GM10847 (cell line): ENCODE results near the gene EHBP1.

Experiments used
- POLR2A ChIP-seq: IDR thresholded peaks from 2 replicates; pipeline ENCODE4 v1.6.1; 2011; ENCODE audit not compliant: insufficient read length; ENCODE audit errors: extremely low read depth

Gene EHBP1

DNA sequence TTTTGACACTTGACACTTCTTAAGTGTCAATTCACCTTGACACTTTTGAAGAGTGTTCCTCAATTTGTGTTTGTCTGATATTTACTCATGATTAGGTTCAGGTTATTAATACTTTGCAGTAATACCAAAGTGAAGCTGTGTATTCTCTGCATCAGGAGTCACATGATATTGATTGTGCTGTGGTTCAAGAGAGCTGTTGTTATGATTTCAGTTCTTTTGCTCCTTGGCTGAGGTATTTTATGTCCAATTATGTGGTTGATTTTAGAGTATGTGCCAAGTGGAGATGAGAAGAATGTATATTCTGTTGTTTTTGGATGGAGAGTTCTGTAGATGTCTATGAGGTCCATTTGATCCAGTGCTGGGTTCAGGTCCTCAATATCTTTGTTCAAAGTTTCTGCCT, 17.2 kb downstream of the EHBP1 start:
- TF ChIP-seq POLR2A = no peak

DNA sequence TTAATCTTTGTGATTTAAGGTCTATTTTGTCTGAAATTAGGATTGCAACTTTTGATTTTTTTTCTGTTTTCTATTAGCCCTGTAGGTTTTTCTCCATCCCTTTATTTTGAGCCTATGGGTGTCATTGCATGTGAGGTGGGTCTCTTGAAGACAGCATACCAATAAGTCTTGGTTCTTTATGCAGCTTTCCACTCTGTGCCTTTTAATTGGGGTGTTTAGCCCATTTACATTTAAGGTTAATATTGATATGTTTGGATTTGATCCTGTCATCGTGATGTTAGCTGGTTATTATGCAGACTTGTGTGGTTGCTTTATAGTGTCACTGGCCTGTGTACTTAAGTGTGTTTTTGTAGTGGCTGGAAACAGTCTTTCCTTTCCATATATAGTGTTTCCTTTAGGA, 17.7 kb downstream of the EHBP1 start:
- TF ChIP-seq POLR2A = no peak

DNA sequence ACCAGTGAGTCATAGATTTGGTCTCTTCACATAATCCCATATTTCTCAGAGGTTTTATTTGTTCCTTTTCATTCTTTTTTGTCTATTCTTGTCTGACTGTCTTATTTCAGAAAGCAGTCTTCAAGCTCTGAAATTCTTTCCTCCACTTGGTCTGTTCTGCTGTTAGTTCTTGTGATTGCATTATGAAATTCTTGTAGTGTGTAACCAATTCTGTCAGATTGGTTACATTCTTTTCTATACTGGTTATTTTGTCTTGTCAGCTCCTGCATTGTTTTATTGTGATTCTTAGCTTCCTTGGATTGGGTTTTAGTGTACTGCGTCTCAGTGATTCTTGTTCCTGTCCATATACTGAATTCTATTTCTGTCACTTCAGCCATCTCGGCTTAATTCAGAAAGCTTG, 18.6 kb downstream of the EHBP1 start:
- no peak for TF ChIP-seq POLR2A

DNA sequence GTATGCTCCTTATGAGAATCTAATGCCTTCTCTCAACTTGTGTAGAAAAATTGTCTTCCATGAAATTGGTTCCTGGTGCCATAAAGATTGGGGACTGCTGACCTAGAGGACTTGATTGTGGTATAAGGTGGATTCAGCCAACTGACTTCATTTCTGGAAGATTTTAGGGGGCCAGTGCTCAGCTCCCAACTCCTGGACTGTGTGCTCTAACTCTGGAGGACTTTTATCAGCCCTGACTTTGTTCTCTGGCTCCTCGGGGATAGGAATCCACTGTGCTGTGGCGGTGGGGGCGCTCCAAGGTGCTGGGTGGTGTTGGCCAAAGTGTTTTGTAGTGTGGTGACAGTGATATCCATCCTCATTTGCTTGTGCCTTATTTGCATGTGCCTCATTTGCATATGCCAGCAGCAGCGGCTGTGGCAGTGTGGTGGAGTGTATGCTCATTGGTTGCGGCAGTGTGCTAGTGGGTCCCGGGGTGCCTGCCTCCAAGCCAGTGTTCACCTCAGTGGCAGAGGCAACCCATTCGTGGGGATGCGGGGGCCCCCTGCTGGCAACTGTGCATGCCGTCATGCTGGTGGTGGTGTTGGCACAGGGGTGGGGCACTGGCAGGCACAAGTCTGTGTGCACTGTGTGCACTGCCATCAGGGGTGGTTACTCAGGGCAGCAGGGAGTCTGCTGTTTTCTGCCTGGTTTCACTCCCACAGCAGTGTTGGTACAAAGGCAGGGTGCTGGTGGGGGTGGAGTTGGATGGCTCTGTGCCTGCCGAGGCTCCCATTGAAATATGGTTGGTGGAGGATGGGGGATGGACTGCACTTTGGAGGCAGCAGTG, 19.6 kb downstream of the EHBP1 start:
- TF ChIP-seq POLR2A = no peak

DNA sequence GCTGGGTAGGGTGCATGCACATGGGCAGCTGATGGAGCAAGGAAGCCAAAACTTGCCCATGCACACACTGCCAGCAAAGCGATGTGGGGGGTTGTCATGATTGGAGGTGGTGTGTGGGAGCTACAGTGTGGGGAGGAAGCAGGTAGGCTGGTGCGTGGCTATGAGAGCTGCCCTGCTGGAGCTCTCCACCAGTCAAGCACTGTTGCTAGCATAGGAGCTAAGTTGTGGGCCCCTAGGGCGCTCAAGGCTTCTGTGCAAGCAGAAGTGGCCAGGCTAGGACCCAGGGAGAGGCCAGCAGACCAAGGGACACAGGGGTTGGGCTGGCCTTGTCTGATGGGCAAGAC, 20.2 kb downstream of the EHBP1 start:
- no peak for TF ChIP-seq POLR2A

DNA sequence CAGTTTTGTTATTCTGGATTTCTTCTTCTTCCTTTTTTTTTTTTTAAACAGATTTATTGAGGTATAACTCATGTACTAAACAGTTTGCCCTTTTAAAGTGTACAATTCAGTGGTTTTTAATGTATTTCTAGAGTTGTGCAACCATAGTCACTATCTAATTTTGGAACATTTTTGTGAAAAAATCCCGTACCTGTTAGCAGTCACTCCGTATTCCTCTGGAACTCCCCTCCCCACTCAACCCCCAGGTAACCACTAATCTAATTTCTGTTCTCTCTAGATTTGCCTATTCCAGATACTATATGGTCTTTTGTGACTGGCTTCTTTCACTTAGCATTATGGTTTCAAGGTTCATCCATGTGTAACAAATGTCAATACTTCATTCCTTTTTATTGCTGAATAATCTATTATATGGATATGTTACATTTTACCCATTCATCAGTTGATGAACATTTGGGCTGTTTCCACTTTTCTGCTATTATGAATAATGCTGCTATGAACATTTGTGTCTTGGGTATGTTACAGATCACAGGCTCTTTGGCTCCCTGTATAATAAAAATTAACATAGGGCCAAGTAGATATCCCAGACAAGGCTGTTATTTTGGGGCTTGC, 21.9 kb downstream of the EHBP1 start:
- no peak for TF ChIP-seq POLR2A

DNA sequence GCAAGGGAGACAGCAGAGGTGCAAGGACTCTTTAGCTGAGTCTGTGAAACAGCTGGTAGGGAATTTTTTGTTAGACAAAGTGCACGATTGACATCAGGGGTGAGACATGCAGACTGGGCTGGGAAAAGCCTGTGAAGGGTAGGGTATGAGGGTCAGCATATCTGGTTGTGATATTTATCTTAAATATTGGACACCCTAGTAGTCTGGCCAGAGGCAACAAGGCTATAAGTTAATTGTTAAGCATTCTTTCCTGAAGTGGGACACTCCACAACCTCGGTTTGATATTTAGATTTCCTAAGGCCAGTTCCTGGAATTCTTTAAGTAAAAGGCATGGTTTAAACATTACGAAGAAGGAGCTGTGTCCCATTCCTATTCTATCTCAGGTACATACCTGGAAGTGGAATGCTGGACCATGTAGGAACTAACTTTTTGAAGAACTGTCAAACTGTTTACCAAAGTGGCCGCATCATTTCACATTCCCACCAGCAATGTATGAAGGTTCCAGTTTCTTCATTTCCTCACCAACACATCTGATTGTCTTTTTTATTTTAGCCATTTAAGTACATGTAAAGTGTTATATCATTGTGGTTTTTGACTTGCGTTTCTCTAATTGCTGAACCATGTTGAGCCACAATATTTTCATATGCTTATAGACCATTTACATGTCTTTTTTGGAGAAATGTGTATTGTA, 22.5 kb downstream of the EHBP1 start:
- TF ChIP-seq POLR2A = no peak

DNA sequence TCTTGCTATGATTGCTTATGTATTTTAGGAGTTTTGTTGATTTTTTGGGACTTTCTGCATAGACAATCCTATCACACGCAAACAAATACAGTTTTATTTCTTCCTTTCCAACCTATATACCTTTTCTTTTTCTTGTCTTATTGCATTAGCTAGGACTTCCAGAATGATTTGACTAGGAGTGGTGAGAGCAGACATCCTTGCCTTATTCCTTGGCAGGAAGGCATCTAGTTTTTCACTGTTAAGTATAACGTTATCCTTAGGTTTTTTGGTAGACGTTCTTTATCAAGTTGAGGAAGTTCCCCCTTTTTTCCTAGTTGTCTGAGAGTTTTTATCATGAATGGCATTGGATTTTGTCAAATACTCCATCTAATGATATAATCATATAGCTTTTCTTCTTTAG, 25.8 kb downstream of the EHBP1 start:
- no peak for TF ChIP-seq POLR2A

DNA sequence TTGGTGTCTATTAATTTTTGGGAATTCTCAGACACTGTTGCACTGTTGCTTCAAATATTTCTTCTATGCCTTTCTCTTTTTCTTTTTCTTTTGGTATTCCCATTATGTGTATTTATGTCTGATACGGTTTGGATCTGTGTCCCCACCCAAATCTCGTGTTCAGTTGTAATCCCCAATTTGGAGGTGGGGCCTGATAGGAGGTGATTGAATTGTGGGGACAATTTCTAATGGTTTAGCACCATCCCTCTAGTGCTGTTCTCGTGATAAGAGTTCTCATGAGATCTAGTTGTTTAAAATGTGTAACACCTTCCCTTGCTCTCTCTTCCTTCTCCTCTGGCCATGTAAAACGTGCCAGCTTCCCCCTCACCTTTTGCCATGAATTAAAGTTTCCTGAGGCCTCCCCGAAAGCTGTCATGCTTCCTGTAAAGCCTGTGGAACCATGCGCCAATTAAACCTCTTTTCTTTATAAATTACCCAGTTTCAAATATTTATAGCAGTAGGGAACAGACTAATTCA, 26.8 kb downstream of the EHBP1 start:
- no peak for TF ChIP-seq POLR2A

DNA sequence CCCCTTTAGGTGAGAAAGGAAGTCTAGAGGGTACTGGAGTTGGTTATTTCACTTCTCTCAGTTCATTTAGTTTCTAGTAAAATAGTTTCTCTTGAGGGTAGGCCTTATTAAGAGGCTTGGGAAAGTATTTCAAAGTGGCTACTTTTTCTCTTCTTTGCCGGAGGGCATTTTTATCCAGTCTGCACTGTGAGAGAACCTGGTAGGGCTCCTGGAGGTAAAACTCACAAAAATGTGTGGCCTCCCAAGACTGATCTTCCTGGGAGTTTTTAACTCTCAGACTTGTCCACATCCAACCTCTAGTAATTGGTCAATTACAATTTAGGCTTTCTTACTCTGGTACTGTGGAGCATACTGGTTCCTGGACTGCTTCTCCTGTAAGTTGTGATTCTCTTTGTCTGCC, 28.0 kb downstream of the EHBP1 start:
- TF ChIP-seq POLR2A = no peak

DNA sequence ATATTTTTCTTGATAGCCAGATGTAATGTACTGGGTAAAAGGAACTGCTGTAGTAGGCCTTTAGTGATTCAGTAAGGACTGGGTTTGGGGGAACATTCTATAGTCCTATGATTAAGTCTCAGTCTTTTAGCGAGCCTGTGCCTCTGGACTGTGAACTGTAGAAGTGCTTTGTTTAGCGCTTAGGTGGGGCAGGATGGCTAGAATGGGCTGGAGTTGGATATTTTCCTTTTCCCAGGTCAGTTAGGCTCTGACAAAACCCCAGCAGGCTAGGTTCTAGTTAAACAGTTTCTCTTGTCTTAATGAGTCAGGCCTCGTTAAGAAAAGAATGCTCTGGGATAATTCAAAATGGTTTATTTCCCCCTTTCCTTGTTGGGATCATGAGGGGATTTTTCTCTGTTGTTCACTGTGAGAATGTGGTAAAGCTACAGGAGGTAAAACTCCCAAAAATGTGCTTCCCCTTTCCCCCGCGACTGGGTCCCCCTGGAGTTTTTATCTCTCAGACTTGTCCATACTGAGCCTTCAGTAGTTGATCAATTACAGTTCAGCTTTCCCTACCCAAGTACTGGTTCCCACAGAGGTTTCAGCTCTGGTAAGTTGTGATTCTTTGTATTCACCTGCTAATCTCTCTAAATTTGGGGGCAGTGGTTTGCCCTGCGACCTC, 31.5 kb downstream of the EHBP1 start:
- TF ChIP-seq POLR2A = no peak

DNA sequence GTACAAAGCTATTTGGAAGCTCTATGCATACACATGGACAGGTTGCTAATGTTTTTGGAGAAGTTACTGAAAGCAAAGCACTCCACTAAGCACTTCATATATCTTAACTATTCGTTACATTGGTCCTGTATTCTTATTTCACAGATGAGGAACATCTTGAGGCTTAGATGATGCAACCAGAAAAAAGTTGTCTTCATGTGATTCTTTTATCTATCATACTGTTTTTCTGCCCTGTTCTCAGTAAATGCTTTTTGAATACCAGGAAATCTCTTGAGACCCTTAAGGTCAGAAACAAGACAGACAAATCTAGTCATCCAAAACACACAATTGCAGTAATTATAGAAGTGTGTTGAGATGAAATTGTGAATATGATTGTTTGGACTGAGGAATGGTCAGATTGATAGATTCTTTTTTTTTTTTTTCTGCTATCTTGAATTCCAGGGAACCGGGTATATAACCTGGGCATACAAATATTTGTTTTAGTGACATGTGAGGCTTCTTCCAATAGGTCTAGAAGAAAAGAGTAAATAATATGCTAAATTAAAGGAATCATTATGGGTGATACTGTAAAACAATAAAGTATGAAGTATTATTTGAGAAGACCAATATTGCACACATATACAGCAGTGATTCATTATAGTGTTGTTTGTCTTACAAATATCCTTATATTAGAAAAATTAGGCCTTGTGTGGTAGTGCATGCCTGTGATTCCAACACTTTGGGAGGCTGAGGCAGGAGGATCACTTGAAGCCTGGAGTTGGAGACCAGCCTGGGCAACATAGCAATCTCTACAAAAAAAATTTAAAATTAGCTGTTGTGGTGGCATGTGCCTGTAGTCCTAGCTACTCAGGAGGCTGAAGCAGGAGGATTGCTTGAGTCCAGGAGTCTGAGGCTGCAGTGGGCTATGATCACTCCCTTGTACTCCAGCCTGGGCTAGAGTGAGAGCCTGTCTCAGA, 33.7 kb downstream of the EHBP1 start:
- TF ChIP-seq POLR2A = no peak

DNA sequence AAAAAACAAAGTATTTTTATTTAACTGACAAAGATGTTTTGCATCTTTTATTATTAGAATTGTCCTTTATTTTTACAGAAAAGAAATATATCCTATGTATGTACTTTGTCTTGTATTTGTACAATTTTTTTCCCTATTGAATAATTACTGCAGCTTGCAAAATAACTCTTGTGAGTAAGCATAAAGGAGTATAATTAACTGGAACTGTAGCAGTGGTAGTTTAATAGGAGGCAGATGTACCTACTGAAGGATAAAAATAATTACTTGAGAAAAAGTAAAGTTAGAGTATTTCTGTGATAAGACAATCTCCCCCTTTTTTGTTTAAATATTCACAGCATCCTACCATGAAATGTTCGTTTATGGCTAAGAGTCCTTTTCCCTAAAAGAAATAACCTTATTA, 34.7 kb downstream of the EHBP1 start:
- no peak for TF ChIP-seq POLR2A

DNA sequence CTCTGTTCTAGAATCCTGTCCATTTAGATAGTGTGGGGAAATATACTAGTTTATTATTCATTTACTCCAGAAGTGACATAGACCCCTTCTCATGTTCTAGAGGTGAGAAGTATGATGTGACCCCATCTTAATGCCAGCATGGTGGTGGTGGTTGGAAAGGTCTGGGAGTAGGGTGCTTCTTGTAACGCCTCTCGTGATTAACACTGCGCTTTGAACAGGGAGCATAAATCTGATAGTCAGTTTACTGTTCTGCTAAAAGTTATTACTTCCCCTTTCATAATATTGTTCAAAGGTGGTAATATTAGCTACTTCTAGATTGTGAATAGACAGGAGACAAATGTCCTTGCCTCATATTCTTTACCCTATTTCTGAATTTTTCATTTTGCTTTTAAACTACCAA, 35.6 kb downstream of the EHBP1 start:
- no peak for TF ChIP-seq POLR2A
